Glomerular endothelial cell (primary cell): ENCODE results near the gene CFAP46. TPM values are rescaled to one million over a fixed set of nuclear protein-coding genes. Genes with fewer than 3 reads are reported as not detected.

Experiments used
- DNase-seq: peaks from one replicate; pipeline ENCODE4 v3.0.0-alpha.2; 2011; ENCODE audit warnings: low read depth, low spot score; ENCODE audit errors: extremely low read depth
- total RNA-seq: library from RNA; depleted of rRNA; stranded (reverse); fragments of >200 nt; gene quantifications from 2 replicates; pipeline ENCODE4 v1.2.3, GENCODE V29; 2015

Gene CFAP46
- total RNA-seq, 1 donor from 2014 or later, result 1.9 TPM

DNA sequence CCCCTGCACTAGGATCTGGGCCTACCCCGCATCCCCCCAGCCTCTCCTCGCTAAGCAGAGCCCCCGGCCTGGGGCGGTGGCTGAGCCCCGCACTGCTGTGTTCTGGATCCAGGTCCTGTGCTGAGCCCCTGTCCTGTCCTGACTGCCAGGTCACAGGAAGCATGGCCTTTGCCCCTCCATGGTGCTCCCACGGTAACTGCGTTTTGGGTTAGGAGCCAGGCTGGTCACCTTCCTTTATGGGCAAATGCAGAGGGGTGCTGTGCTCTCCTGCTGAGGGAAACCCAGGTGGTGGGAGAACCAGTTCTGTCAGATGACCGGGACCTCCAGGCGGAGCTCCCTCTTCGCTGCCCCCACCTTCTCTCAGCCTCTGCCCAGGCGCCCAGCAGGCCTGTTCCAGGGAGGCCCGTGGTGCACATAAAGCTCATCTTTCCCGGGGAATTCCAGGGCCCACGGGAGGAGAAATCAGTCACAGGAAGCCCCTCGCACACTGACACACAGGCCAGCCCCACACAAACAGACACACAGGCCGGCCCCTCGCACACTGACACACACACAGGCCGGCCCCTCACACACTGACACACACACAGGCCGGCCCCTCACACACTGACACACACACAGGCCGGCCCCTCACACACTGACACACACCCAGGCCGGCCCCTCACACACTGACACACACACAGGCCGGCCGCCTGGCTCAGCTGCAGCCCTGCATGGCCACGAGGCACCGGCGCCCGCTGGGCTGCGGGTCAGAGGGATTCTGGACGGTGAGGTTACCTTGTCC is 75.6 kb downstream of the CFAP46 start:
- no peak for DNase-seq

DNA sequence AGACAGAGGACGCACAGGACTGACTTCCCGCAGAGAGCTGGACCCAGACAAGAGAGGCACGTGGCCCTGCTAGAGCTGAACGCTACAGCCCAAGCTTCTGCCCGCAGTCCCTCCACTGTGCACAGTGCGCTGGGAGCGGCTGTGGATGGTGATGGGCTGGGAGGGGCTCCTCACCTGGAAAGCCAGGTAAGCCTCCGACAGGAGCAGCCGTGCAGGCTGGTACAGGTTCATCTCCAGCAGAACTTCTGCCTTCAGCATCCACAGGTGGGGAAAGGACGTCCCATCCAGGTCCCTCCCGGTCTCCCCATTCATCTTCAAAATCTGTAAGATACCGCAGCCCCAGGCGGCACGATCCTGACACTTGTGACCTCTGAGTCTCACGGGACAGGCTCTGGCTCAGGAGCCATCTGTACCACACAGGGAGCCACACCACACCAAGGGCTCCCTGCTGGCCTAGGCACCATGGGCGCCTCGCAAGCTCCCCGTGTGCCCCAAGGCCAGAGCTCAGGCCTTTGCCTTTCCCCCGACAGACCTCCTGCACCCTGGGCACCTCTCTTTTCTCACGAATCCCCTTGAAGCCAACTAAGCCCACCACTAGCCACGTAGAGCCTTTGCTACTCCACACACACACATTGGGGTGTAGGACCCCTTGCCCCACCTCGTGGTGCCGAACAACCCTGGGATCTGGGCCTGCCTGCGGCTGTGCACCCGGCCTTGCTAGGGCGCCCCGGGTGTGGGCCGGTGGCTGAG is 76.3 kb downstream of the CFAP46 start:
- no peak for DNase-seq

DNA sequence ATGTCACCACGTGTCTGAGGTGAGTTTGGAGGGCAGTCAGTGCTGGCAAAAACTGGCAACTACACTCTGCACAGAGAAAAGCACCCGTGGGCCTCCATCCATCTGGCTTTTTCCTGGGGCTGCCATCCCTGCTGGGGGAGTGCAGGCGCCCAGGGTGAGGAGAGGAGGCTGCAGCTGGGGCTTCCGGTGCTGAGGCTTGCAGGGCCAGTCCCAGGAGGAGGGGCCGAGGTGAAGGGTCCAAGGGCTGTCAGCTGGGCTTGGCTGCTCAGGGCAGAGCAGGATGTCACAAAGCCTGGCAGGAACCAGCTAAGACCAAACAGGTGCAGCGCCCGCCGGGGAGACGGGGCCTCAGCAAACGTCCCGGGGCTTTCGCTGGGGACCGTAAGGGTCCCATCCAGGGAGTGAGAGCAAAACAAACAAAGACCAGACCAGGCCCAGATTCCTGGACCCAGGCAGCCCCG is 77.2 kb downstream of the CFAP46 start:
- DNase-seq, result no peak

DNA sequence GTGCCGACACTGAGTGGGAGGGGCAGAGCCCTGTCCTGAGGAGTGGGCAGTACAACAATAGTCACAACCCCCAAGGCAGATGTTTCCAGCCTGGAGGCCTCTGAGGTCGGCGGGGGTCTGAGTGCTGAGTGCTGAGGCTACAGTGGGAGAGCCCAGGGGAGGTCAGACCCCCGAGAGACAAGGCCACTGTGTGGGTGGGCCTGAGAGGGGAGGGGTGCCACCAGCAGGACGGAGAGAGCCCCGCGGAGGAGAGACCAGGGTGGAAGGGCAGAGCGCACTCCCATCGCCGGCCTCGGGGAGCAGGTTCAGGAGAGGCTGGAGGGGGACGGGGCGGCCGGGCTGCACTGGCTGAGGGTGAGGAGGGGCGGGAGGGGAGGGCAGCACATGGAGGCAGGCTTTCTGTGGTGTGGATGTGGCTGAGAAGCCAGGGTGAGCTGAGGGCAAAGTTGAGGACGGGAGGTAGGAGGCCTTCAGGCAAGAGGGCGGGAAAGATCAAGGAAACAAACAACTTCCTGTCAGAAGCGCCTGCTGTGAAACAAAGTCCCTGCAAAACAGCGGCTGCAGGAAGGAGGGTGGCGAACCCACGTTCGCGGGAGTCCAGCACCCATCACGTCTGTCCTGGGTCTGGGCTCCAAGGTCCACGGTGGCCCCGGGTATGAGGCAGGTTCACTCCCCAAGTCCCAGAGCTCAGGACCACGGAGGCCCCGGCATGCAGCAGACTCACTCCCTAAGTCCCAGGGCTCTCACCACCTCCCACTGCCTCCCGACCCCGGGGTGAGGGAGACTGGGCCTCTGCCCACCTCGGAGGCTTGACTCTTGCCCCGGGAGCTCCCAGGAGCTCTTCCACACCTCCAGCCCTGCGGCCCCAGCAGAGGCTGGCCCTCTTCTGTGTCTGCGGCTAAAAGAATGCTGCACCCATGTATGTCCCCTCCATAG is 79.6 kb downstream of the CFAP46 start:
- DNase-seq, result no peak

DNA sequence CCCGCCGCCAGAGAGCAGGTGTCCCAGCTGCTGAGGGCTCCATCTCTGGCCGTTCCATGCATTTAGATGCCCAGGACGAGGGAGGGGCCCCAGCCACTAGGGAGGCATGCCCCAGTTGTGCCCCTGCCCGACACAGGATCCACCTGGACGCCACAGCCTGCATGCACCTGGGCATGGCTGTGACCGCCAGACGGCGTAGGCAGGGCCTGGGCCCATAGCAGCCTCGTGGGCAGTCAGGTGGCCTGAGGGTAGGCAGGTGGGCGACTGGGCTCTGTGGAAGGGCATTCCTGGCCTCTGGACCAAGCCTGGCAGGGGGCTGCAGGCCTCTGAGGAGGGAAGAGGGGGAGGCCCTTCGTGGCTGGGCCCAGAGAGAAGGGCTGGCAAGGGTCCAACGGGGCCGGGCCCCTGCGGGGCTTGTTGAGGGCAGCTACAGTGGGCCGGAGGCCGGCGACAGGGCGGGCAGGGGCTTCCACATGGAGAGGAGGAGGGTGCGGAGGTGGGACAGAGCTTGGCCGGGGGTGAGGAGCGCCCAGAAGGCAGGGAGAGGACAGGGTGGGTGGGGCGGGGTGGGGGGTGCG is 80.4 kb downstream of the CFAP46 start:
- DNase-seq, result no peak

DNA sequence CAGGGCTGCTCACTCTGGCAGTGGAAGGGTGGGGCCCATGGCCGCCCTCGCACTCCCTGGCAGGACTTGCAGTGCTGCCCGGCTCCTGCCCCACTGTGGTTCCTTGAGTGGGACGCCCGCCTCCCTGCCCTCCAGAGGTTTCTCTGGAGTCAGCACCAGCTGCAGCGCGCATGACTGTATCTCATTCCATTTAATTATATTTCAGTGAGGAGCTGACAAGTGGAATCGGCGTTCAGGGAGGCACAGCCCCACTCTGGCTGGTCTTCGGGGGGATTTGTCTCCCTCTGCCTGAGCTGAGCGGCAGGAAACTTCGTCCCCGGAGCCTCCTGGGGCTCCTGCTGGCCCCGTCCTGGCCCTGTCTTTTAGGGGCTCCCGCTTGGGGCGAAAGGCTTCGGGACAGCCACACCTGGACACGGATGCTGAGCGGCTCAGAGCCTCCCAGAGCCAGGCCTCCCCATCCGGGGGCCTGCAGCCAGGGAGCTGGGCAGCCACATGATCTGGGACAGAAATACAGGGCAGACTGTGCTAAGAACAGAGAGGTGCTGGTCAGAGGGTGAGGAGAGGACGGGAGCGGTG is 81.2 kb downstream of the CFAP46 start:
- no peak for DNase-seq

DNA sequence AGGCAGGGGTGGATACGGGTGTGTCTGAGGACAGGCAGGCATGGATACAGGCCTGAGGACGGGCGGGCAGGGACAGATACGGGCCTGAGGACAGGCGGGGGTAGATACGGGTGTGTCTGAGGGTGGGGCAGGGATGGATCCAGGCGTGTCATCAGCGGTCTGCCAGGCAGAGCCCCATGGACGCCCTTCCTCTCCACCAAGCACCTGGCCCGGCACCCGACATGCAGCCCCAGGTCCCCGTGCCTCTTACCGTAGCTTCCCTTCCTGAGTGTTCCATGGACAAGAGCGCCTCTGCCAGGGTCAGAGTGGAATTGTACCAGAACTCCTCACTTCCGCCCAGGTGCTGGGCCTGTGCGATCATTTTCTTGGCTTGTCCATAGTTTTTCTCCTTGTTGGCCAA is 81.8 kb downstream of the CFAP46 start:
- DNase-seq, result no peak

DNA sequence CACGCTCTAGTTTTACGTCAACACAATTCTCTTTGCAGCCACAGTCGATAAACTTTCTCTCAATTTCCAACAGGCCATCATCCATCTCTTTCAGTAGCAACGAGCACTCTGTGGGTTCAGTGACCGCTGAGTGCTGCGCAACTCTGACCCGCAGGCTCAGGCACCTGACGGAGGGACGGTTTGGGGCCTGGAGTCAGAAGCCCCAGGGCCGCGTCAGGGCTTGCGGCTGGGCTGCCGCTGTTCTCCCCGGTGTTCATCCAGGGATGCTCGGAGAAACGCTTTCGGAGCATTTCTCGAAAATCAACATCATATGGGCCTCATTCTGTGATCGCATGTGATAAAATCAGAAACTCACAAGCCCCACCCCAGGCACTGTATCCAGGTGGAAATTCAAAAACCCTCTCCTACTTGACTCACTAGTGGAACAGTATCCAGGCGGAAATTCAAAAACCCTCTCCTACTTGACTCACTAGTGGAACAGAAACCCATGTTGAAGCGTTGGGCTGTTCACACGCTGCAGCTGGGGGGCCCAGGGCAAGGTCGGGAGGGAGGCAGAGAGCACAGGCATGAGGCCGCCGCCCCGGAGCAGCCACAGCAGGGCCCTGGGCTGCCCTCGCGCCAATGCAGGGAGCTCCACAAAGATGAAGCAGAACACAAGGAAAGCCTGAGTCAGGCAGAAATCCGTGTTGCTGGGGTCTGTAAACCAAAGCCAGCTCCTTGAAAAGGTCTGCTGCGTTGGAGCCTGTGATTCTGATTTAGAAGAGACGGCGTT is 83.1 kb downstream of the CFAP46 start:
- no peak for DNase-seq

DNA sequence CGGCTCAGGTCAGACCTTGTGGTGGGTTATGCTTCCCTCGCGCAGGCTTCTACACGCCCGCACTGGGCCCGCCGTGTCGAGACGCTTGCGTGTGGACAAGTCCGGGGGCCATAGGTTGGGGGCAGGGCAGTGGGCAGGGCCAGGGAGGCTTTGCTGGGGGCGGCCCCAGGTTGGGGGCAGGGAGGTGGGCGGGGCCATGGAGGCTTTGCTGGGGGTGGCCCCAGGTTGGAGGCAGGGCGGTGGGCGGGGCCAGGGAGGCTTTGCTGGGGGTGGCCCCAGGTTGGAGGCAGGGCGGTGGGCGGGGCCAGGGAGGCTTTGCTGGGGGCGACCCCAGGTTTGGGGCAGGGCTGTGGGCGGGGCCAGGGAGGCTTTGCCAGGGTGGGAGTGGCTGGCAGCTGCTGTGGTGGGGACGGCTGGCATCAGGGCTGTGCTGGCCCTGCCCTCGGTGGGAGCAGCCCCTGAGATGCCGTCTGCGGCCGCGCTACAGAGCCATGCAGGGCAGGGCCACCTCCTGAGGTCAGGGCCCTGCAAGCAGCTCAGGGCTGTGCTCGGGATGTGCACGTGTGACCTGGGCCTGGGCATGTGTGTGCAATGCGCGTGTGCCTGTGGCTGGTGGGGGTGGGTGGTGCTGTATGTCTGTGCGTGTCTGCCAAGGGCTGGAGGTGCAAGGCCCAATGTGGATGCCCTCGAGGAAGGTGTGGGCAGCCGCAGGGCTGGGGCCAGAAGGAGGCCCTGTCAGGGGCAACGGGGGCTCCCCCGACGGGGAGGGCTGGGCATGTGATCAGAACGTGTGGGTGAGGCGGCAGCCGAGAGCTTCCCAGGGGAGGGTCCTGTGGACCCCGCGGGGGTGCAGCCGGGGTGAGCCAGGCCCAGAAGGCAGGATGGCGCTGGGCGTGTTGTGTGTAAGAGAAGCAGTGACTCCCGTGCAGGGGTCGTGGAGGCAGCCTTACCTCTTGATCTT is 84.0 kb downstream of the CFAP46 start:
- DNase-seq, result no peak

DNA sequence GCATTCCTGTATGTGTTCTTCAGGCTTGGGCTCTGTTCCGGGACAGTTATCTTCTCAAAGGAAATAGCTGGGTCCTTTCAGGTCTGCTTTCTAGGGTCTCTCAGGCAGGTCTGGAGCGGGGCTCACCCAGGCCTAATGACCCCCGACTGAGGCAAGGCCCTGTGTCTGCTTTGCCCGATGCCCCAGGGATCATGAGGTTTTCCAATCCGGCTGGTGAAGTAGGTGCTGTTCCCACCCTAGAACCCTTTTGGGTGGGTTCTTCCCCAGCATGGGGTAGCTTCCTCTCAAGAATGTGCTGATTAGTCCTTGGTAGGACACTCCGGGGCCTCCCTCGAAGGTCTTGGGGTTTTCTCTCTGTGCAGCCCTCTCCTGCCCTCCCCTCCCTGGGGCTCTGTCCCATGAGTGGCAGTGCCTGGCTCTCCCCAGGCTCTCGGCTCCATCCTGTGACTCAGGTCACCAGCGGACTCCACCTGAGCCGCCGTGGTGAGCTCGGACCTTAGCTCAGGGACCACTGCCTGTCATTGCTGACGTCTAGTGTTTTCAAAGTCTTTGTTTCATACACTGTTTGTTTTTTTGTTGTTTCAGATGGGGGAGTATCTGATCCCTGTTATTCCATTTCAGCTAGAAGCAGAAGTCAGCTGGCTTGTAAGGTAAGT is 85.4 kb downstream of the CFAP46 start:
- DNase-seq, result no peak

DNA sequence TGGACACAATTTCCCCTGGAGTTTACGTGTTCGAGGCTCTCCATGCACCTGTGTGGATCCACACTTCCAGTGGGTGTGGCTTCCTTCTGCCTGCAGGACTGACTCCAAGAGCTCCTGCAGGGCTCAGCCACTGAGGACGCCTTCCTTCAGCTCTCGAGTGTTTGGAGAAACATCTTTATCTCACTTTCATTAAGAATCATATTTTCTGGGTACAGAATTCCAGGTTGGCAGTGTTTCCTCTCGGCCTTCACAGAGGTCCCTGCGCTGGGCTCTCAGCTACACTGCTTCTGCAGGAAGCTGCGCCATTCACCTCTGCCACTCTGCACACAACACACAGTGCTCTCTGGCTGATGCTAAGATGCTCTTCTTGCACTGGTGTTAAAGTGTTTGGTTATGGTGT is 86.5 kb downstream of the CFAP46 start:
- no peak for DNase-seq

DNA sequence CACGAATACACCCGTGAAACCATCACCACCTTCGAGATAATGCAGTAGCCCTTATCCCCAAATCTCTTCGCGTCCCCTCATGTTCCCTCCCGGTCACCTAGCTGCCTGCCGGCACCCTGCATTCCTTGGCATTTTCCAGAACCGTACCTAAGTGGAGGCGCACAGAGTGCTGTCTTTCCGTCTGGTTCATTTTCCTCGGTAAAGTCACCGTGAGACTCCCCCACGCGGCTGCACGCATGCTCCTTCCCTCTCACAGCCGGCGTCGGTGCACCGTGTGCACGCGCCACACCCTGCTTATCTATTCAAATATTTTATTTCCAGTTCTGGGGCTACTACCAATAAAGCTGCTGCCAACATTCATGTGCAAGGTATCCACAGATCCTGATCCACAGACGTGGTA is 90.9 kb downstream of the CFAP46 start:
- DNase-seq, result no peak

DNA sequence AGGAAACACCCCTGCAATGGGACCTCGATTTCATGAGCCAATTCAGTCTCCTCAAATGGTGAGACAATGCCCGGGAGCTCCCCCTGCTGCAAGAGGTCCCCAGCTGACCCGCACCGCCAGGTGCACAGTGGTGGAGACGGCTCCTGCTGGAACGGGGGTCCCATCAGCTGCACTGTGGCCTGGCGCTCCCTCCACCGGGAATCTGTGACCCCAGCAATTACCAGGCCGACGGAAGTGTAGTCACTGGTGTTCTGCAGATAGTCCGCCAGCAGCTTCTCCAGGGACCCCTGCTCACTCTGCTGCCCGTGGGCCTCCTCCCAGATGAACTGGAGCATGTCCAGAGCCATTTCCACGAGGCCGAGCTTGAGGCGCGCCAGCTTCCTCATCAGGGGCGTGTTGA is 91.5 kb downstream of the CFAP46 start:
- DNase-seq, result no peak

DNA sequence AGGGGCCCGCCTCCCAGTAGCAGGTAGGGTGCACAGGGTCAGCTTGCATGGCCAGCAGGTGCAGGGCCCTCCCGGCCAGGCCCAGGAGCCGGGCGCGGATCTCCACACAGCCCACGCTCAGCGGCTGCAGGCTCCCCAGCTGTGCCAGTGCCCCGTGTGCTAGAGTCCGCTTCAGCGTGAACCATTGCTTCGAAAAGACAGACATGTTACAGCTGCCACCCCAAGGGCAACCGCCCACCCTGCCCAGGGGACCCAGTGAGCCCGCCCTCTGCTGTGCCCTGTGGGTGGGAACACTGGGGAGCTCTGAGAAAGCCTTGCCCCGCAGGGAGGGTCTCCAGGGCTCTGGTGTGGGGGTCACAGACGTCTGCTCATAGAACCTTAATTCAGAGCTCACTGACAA is 92.1 kb downstream of the CFAP46 start:
- DNase-seq, result no peak

DNA sequence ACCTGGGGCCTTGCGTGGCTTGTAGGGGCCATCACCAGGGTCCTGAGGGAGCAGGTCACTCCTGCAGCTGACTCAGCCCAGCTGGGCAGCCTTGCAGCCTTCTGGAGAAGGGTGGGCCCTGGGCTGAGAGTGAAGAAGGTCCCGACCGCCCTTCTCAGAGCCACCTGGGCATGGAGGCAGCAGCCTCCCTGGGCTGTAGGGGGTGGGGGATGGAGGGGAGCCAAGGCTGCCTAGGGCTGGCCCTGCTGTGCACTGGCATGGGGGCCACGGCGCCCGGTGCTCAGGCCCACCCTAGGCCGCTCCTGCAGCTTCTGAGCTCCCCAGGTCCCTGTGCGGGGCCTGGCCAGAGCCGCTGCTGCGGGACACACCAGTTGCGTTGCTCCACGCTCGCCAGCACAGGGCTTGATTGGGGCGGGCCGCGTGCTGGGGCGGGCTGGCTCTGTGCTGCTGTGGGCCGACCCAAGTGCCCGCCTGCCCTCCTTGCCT is 92.8 kb downstream of the CFAP46 start:
- no peak for DNase-seq

DNA sequence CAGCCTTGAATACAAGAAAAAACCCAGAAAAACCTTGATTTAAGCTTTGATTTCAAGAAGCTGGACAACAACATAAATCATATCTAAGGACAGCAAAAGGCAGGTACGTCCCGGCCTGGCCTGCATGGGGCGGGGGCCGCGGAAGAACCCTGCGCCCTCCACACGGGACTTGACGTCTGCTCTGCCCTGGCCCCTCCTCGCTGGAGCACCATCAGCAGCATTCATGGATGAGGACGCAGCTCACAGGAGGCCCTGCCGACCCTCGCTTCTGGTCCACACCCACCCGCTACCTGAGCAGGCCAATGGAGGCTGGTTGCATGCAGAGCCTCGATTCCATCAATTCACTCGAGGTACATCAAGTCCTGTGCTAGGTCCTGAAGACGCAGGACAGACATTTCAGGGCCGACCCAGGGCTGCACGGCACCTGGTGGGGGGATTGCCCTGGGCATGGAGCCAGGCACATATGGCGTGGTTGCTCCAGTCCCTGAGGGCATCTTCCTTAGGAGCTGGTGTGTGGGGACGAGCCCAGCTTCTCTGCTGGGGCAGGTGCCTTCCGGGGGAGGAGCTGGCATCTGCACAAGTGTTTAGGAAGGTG is 93.3 kb downstream of the CFAP46 start:
- no peak for DNase-seq

DNA sequence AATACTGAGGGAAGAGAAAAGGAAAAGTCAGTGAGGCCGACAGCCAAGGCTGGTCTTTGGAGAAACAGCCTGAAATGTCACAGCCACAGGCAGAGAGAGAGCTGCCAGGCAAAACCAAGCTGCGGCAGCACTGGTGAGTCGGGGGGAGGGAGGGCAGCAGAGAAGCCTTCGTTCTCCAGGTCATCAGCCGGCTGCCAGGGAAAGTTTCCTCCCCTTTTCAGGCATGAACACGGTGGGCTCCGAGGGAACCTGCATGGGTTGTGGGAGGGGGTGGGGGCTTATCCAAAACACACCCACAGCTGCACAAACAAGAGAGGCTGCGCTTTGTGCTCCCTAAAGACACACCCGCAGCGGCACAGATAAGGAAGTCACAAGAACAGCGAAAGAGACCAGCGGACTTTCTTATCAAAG is 94.1 kb downstream of the CFAP46 start:
- no peak for DNase-seq
